ENCODE data around the gene PFN1. TPM values are rescaled to one million over a fixed set of nuclear protein-coding genes. Genes with fewer than 3 reads are reported as not detected.

The PFN1 gene
- total and polyA plus RNA-seq, 9 of the 15 experiments (the other 6 are each of a cell fraction or from before 2014, with no cell fraction given): 60.5 to 1,479 (median 456) TPM

DNA sequence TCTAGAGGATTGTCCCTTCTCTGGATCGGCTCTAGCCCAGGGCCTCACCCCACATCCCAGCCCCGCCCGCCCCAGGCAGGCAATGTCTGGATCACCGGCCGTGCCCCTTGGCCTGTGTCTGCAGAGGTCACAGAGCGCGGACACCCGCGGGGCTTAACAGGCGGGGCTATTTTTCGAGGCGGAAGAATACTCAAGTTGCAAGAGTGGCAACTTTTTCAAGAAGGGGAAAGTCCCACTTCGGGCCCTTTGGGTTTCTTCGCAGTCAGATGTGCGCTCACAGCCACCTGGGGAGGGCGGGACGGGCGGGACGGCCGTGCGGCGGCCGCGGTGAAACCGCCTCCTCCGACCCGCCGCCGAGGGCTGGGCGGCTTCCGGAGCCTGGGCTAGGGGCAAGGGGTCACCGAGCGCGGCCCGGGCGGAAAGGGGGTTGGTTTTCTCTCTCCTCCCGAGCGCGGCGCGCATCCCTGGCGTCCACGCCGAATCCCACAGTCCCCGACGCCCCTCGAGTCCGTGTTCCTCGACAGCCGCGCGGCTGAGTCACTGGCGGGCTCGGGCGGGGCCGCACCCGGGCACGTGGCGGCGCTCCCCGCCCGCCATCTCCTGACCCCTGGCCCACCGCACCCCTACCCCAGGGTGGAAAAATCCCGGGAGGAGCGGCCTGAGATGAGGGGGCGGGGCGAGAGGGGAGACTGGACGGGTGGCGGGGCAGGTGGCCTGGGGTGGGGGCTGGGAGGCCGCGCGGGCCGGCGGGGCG, 1.2 kb upstream of the PFN1 start (continued):
- TF ChIP-seq, protein P1, sequence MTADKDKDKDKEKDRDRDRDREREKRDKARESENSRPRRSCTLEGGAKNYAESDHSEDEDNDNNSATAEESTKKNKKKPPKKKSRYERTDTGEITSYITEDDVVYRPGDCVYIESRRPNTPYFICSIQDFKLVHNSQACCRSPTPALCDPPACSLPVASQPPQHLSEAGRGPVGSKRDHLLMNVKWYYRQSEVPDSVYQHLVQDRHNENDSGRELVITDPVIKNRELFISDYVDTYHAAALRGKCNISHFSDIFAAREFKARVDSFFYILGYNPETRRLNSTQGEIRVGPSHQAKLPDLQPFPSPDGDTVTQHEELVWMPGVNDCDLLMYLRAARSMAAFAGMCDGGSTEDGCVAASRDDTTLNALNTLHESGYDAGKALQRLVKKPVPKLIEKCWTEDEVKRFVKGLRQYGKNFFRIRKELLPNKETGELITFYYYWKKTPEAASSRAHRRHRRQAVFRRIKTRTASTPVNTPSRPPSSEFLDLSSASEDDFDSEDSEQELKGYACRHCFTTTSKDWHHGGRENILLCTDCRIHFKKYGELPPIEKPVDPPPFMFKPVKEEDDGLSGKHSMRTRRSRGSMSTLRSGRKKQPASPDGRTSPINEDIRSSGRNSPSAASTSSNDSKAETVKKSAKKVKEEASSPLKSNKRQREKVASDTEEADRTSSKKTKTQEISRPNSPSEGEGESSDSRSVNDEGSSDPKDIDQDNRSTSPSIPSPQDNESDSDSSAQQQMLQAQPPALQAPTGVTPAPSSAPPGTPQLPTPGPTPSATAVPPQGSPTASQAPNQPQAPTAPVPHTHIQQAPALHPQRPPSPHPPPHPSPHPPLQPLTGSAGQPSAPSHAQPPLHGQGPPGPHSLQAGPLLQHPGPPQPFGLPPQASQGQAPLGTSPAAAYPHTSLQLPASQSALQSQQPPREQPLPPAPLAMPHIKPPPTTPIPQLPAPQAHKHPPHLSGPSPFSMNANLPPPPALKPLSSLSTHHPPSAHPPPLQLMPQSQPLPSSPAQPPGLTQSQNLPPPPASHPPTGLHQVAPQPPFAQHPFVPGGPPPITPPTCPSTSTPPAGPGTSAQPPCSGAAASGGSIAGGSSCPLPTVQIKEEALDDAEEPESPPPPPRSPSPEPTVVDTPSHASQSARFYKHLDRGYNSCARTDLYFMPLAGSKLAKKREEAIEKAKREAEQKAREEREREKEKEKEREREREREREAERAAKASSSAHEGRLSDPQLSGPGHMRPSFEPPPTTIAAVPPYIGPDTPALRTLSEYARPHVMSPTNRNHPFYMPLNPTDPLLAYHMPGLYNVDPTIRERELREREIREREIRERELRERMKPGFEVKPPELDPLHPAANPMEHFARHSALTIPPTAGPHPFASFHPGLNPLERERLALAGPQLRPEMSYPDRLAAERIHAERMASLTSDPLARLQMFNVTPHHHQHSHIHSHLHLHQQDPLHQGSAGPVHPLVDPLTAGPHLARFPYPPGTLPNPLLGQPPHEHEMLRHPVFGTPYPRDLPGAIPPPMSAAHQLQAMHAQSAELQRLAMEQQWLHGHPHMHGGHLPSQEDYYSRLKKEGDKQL (CRISPR knock-in tag; IDR thresholded peaks at IDR 0.05; ENCODE audit: borderline replicate concordance): no peak
- TF ChIP-seq, protein P2, sequence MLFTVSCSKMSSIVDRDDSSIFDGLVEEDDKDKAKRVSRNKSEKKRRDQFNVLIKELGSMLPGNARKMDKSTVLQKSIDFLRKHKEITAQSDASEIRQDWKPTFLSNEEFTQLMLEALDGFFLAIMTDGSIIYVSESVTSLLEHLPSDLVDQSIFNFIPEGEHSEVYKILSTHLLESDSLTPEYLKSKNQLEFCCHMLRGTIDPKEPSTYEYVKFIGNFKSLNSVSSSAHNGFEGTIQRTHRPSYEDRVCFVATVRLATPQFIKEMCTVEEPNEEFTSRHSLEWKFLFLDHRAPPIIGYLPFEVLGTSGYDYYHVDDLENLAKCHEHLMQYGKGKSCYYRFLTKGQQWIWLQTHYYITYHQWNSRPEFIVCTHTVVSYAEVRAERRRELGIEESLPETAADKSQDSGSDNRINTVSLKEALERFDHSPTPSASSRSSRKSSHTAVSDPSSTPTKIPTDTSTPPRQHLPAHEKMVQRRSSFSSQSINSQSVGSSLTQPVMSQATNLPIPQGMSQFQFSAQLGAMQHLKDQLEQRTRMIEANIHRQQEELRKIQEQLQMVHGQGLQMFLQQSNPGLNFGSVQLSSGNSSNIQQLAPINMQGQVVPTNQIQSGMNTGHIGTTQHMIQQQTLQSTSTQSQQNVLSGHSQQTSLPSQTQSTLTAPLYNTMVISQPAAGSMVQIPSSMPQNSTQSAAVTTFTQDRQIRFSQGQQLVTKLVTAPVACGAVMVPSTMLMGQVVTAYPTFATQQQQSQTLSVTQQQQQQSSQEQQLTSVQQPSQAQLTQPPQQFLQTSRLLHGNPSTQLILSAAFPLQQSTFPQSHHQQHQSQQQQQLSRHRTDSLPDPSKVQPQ (CRISPR knock-in tag; IDR thresholded peaks at IDR 0.05; ENCODE audit: borderline replicate concordance): no peak
- TF ChIP-seq, protein P3, sequence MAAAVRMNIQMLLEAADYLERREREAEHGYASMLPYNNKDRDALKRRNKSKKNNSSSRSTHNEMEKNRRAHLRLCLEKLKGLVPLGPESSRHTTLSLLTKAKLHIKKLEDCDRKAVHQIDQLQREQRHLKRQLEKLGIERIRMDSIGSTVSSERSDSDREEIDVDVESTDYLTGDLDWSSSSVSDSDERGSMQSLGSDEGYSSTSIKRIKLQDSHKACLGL (CRISPR knock-in tag; IDR thresholded peaks at IDR 0.05; ENCODE audit: borderline replicate concordance, poor library complexity, severe bottlenecking): no peak
- TF ChIP-seq EHMT2 (IDR thresholded peaks at IDR 0.05): no peak
- TF ChIP-seq ZNF75A (CRISPR knock-in tag; IDR thresholded peaks at IDR 0.05): no peak
- TF ChIP-seq EP300 (IDR thresholded peaks at IDR 0.05; ENCODE audit: low read length): no peak
- TF ChIP-seq TBP (optimal IDR thresholded peaks at IDR 0.05; ENCODE audit: low read depth, low read length): peak; percentile 12
- TF ChIP-seq SMAD1 (IDR thresholded peaks at IDR 0.05; ENCODE audit: low read depth, low read length, partially characterized antibody): no peak
- TF ChIP-seq RBM15 (IDR thresholded peaks at IDR 0.05; ENCODE audit: insufficient read depth, low read length): no peak
- no peak for TF ChIP-seq ZNF134 (CRISPR knock-in tag; conservative IDR thresholded peaks at IDR 0.05)
- TF ChIP-seq, protein P4, sequence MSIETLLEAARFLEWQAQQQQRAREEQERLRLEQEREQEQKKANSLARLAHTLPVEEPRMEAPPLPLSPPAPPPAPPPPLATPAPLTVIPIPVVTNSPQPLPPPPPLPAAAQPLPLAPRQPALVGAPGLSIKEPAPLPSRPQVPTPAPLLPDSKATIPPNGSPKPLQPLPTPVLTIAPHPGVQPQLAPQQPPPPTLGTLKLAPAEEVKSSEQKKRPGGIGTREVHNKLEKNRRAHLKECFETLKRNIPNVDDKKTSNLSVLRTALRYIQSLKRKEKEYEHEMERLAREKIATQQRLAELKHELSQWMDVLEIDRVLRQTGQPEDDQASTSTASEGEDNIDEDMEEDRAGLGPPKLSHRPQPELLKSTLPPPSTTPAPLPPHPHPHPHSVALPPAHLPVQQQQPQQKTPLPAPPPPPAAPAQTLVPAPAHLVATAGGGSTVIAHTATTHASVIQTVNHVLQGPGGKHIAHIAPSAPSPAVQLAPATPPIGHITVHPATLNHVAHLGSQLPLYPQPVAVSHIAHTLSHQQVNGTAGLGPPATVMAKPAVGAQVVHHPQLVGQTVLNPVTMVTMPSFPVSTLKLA (conservative IDR thresholded peaks at IDR 0.05): peak; percentile 72 to 85; a peak in 3 of 4 replicates
- no peak for TF ChIP-seq ZNF324 (CRISPR knock-in tag; IDR thresholded peaks at IDR 0.05)
- no peak for TF ChIP-seq ZNF3 (CRISPR knock-in tag; IDR thresholded peaks at IDR 0.05)
- TF ChIP-seq EP400 (IDR thresholded peaks at IDR 0.05): peak; percentile 79; the same call in 1 of the 2 replicates
- TF ChIP-seq MYC (IDR thresholded peaks at IDR 0.05; ENCODE audit: low read depth, low read length): peak; percentile 90
- TF ChIP-seq MYC (CRISPR knock-in tag; IDR thresholded peaks at IDR 0.05; ENCODE audit: borderline replicate concordance, low read depth): no peak
- TF ChIP-seq ARHGAP35 (IDR thresholded peaks at IDR 0.05; ENCODE audit: partially characterized antibody): no peak
- TF ChIP-seq SMARCC2 (IDR thresholded peaks at IDR 0.05; ENCODE audit: low read depth): no peak
